Activated CD4-positive, alpha-beta T cell treated with anti-CD3 and anti-CD28 coated beads, Interleukin-2, amount 10 ng/mL, durations not matched to agents 24 days and 14 days (primary cell): ENCODE results near the gene SP1. TPM values are rescaled to one million over a fixed set of nuclear protein-coding genes. Genes with fewer than 3 reads are reported as not detected.
"Not testable (repeated sequence)": the region's sequence is repeated elsewhere in the genome, so short reads cannot be mapped to it uniquely, and the experiment has no call there.

ENCODE experiments used
- DNase-seq: peaks from one replicate; pipeline ENCODE4 v3.0.0; 2022
- H3K27ac Mint-ChIP-seq: one replicate; pipeline ENCODE4 v1.8.0; 2022; ENCODE audit warnings: mild to moderate bottlenecking, mixed read lengths
- H3K27me3 Mint-ChIP-seq: one replicate; pipeline ENCODE4 v1.8.0; 2022; ENCODE audit warnings: mixed read lengths
- H3K36me3 Mint-ChIP-seq: one replicate; pipeline ENCODE4 v1.8.0; 2022; ENCODE audit warnings: low read depth, mild to moderate bottlenecking, mixed read lengths
- H3K4me1 Mint-ChIP-seq: one replicate; pipeline ENCODE4 v1.8.0; 2021; ENCODE audit warnings: mixed read lengths
- H3K4me3 Mint-ChIP-seq: one replicate; pipeline ENCODE4 v1.8.0; 2022; ENCODE audit warnings: mild to moderate bottlenecking, moderate library complexity, mixed read lengths
- H3K9me3 Mint-ChIP-seq: one replicate; pipeline ENCODE4 v1.8.0; 2021; ENCODE audit warnings: mixed read lengths
- intact Hi-C: fragments of 100-400 bp; cut with micrococcal nuclease; formaldehyde crosslinking; loops from one replicate; pipeline ENCODE4 v1.15.1; 2023
- total RNA-seq: library from RNA; stranded (reverse); gene quantifications from 2 replicates; pipeline ENCODE4 v1.2.3, GENCODE V29; 2022

SP1 gene
- total RNA-seq, 1 donor from 2014 or later: 67.7 TPM

DNA sequence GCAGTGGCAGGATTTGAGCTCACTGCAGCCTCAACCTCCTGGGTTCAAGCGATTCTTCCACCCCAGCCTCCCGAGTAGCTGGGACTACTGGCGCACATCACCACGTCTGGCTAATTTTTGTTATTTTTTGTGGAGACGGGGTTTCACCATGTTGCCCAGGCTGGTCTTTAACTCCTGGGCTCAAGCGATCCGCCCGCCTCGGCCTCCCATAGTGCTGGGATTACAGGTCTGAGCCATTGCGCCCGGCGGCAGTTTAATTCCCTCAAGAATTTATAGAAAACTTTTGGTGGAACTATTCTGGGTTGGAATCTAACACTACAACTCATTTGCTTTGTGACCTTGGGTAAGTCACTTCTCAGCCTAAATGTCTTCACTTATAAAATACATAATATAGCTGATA is 1.8 kb upstream of the SP1 start:
- Mint-ChIP-seq H3K27me3 (no peaks in the 10 kb centered on the region), H3K4me1 (peaks cover 32% of the 10 kb centered on the region), H3K9me3 (no peaks in the 10 kb centered on the region), H3K4me3 (no peak overlapping the region), H3K36me3 (peaks cover 22% of the 10 kb centered on the region), H3K27ac (no peak overlapping the region)
- intact Hi-C loops: loop anchor here (2.0 kb wide), 1 partner anchor 123 kb away; the partner anchor contains the start of gene TARBP2
- DNase-seq: no peak

DNA sequence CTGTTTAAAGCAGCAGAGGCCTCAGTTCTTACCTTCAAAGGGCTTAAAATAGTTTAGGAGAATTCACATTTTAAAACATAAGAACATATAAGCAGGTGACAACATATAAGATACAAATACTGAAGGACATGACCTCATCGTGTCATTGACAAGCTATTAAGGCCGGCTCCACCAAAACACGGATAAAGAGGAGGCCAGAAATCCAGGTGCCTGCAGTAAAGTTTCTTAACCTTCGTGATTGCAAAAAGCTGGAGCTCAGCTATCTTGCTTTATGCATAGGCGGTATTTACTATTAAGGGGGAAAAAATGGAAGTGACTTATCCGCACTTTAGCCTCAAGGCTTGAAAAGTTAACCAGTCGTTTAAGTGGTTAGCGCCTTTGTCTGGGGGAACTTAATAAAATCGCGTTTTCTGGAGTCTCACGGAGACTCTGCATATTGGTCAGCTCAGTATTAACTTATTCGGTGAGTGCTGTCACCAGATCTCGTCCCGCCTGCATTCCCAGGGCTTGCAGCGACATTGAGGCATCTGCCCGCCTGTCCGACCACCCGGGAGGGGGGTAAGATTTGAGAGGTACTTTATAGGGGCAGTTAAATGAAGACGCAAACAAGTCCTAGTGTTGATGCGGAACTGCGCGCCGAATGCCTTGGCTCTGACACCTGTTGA is 1.1 kb upstream of the SP1 start:
- Mint-ChIP-seq H3K9me3 (no peaks in the 10 kb centered on the region), H3K4me3 (no peak overlapping the region), H3K27me3 (no peaks in the 10 kb centered on the region), H3K27ac (no peak overlapping the region), H3K36me3 (peaks cover 28% of the 10 kb centered on the region), H3K4me1 (peaks cover 34% of the 10 kb centered on the region)
- DNase-seq: peak; percentile 58
- intact Hi-C loops: loop anchor here (1.0 to 2.0 kb wide), 5 partner anchors 42 to 199 kb away; partner anchors contain the start of genes CSAD, PRR13, TARBP2 and ZNF740

DNA sequence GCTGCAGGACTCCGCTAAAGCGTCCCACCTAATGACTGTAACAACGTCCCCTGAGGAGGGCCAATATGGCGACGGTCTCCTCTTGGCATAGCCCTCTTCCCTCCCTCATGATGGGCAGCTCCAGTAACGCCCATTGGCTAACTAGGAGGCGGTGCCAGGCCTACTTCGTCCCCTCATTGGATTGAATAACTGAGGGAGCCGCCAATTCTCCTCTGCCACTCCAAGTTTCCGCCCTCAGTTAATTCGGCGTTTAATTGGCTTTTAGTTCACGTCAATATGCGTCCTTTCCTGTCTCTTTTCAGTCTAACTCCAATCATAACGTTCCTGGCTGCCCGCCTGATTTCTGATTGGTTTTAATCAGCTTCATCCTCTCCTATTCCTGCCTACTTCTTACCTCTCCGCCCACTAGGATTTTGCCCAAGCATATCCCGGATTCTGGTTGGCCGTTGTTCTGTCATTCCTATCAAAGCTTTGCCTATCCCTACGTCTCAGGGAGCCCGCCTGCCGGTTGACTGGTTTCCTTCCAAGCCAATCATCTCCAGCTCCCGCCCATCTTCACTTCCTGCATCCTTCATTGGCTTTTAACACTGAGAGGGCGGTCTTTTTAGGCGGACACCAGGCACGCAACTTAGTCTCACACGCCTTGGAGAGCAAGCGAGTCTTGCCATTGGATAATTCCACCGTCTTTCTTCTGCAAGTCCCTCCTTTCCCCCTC is 430 bp upstream of the SP1 start:
- DNase-seq: peak; percentile 100
- no peaks in the 10 kb centered on the region for H3K9me3 Mint-ChIP-seq
- no peaks in the 10 kb centered on the region for H3K27me3 Mint-ChIP-seq
- peaks cover 31% of the 10 kb centered on the region for H3K36me3 Mint-ChIP-seq
- H3K4me1 Mint-ChIP-seq: peaks cover 34% of the 10 kb centered on the region
- H3K27ac Mint-ChIP-seq: no peak overlapping the region
- intact Hi-C loops: loop anchor here (1.0 to 2.0 kb wide), 7 partner anchors 42 to 247 kb away; partner anchors contain the start of genes AAAS, ATF7, CSAD and PRR13
- H3K4me3 Mint-ChIP-seq: no peak overlapping the region

DNA sequence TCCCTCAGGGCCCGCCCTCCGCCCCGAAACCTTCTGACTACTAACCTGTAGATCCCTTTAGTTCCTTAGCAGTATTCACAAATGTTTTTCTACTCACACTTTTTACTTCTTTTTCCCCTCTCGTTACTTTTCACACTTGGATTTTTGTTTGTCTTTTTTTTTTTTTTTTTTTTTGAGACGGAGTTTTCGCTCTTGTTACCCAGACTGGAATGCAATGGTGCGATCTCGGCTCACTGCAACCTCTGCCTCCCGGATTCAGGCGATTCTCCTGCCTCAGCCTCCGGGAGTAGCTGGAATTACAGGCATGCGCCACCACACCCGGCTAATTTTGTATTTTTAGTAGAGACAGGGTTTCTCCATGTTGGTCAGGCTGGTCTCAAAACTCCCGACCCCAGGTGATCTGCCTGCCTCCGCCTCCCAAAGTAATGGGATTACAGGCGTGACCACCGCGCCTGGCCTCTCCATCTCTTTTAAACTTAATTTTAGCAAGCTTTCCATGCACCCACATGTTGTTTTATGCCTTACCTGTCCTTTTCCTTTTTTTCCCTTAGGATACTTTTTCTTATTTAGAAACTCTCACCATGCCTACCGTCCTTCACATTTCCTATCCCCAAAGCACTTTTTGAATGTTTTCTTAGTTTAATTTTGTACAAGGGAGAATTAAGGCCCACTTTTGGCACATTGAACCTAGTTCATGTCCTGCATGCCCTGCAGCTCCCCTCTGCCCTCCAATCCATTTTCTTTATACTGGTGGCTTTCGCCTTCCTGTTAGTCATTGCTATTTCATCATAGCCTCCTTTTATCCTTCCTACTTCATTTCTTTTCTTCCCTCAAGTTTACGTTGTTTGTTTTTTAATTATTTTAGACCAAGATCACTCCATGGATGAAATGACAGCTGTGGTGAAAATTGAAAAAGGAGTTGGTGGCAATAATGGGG is 1.1 kb downstream of the SP1 start:
- DNase-seq: peak; percentile 66
- Mint-ChIP-seq H3K36me3 (peaks cover 37% of the 10 kb centered on the region), H3K27ac (peak overlapping the region; percentile 91), H3K9me3 (no peaks in the 10 kb centered on the region), H3K4me1 (peaks cover 37% of the 10 kb centered on the region), H3K4me3 (peak overlapping the region; percentile 93), H3K27me3 (no peaks in the 10 kb centered on the region)
- intact Hi-C loops: loop anchor here (1.0 kb wide), 2 partner anchors 60 to 245 kb away; partner anchors contain the start of genes AAAS and ATF7

DNA sequence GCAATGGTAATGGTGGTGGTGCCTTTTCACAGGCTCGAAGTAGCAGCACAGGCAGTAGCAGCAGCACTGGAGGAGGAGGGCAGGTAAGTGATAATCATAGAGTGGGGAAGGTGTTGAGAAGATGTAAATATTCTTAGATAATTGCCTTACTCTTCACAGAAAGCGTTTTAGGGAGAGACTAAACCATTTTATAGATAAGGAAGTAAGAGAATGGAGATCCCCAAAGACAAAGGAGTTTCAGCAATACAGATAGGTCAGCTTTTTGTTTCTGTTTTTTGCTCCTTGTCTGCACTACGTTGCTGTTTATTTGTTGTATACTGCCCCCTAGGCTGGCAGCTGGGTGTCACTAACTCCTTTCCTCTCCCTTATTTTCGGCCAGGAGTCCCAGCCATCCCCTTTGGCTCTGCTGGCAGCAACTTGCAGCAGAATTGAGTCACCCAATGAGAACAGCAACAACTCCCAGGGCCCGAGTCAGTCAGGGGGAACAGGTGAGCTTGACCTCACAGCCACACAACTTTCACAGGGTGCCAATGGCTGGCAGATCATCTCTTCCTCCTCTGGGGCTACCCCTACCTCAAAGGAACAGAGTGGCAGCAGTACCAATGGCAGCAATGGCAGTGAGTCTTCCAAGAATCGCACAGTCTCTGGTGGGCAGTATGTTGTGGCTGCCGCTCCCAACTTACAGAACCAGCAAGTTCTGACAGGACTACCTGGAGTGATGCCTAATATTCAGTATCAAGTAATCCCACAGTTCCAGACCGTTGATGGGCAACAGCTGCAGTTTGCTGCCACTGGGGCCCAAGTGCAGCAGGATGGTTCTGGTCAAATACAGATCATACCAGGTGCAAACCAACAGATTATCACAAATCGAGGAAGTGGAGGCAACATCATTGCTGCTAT is 2.0 kb downstream of the SP1 start:
- peaks cover 41% of the 10 kb centered on the region for H3K36me3 Mint-ChIP-seq
- H3K4me3 Mint-ChIP-seq: peak overlapping the region; percentile 93
- H3K9me3 Mint-ChIP-seq: no peaks in the 10 kb centered on the region
- DNase-seq: peak; percentile 87
- H3K27ac Mint-ChIP-seq: peak overlapping the region; percentile 91
- peaks cover 42% of the 10 kb centered on the region for H3K4me1 Mint-ChIP-seq
- no peaks in the 10 kb centered on the region for H3K27me3 Mint-ChIP-seq
- intact Hi-C loops: loop anchor here (1.0 kb wide), 1 partner anchor 30 kb away; no protein-coding TSS in a partner anchor

DNA sequence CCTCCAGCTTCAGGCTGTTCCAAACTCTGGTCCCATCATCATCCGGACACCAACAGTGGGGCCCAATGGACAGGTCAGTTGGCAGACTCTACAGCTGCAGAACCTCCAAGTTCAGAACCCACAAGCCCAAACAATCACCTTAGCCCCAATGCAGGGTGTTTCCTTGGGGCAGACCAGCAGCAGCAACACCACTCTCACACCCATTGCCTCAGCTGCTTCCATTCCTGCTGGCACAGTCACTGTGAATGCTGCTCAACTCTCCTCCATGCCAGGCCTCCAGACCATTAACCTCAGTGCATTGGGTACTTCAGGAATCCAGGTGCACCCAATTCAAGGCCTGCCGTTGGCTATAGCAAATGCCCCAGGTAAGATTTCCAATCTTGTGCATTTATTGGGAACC is 3.3 kb downstream of the SP1 start:
- H3K36me3 Mint-ChIP-seq: peaks cover 49% of the 10 kb centered on the region
- H3K27ac Mint-ChIP-seq: peak overlapping the region; percentile 67
- no peaks in the 10 kb centered on the region for H3K27me3 Mint-ChIP-seq
- no peaks in the 10 kb centered on the region for H3K9me3 Mint-ChIP-seq
- no peak for DNase-seq
- H3K4me1 Mint-ChIP-seq: peaks cover 49% of the 10 kb centered on the region
- intact Hi-C loops: no loop called here
- H3K4me3 Mint-ChIP-seq: peak overlapping the region; percentile 65

DNA sequence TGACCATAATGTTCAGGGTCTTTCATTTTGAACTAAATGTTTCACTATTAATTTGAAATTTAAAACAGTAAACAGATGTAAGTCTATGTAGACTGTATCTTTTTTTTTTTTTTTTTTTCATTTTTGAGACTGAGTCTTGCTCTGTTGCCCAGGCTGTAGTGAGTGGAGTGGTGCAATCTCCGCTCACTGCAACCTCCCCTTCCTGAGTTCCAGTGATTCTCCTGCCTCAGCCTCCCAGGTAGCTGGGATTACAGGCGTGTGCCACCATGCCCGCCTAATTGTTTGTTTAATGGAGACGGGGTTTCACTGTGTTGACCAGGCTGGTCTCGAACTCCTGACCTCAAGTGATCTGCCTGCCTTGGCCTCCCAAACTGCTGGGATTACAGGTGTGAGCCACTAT is 6.4 kb downstream of the SP1 start:
- peaks cover 62% of the 10 kb centered on the region for H3K36me3 Mint-ChIP-seq
- peak overlapping the region; percentile 72 for H3K27ac Mint-ChIP-seq
- H3K9me3 Mint-ChIP-seq, intact Hi-C loops, DNase-seq, H3K27me3 Mint-ChIP-seq: not testable (repeated sequence)
- H3K4me1 Mint-ChIP-seq: peaks cover 67% of the 10 kb centered on the region
- H3K4me3 Mint-ChIP-seq: peak overlapping the region; percentile 68

DNA sequence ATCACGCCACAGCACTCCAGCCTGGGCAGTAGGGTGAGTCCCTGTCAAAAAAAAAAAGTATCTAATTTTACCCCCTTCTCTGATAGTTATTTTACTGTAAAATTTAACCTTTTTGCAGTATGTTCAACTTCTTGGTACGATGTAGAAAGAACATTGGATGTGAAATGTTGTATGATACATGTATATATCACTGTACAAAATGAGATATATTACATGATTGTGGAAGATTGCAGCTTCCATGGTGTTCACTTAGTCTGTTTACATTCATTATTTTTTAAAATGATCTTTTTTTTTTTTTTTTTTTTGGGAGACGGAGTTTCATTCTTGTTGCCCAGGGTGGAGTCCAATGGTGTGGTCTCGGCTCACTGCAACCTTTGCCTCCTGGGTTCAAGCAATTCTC is 9.0 kb downstream of the SP1 start:
- Mint-ChIP-seq H3K4me3 (peak overlapping the region; percentile 38), H3K27me3 (no peaks in the 10 kb centered on the region), H3K4me1 (peaks cover 44% of the 10 kb centered on the region), H3K9me3 (no peaks in the 10 kb centered on the region), H3K27ac (no peak overlapping the region), H3K36me3 (peaks cover 46% of the 10 kb centered on the region)
- intact Hi-C loops: no loop called here
- DNase-seq: no peak

DNA sequence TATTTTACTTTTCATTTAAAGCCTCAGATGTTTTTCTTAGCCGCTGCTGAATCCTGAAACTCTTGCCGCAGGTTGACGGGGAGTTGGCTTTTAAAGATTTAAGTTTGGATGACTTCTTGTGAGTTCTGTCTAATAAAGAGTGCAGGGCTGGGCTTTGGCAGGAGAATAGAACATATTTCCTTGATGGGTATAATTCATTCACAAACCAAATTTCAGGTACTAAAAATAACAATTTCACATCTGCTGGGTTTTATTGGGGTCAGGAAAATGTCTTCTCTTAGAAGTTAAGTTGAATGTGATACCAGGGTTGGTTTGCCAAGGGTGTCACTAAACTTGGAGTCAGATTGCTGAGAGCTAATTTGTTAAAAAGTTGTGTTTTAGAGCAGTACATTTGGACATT is 9.7 kb downstream of the SP1 start:
- intact Hi-C loops: no loop called here
- peaks cover 41% of the 10 kb centered on the region for H3K4me1 Mint-ChIP-seq
- H3K36me3 Mint-ChIP-seq: peaks cover 42% of the 10 kb centered on the region

DNA sequence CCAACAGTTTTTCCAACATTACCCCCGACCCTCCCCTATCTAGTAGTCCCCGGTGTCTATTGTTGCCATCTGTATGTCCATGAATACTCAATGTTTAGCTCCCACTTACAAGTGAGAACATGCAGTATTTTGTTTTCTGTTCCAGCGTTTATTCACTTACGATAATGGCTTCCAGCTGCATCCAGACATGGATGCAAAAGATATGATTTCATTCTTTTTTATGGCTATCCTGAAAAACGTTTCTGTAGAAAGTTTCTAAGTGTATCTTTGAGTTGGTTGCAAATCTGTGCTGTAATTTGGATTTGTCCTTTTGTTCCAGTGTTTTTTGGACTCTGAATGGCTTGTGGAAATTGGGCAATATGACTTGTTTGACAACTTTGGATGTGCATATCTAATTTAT is 11.7 kb downstream of the SP1 start:
- Mint-ChIP-seq H3K36me3 (peaks cover 36% of the 10 kb centered on the region), H3K4me1 (peaks cover 34% of the 10 kb centered on the region), H3K27me3 (no peaks in the 10 kb centered on the region), H3K9me3 (no peaks in the 10 kb centered on the region), H3K4me3 (no peak overlapping the region), H3K27ac (no peak overlapping the region)
- no peak for DNase-seq
- intact Hi-C loops: no loop called here

More for the DNA sequence above, 9.7 kb downstream of the SP1 start:
- Mint-ChIP-seq H3K27ac (no peak overlapping the region), H3K9me3 (no peaks in the 10 kb centered on the region), H3K27me3 (no peaks in the 10 kb centered on the region), H3K4me3 (peak overlapping the region; percentile 53)
- DNase-seq: no peak

DNA sequence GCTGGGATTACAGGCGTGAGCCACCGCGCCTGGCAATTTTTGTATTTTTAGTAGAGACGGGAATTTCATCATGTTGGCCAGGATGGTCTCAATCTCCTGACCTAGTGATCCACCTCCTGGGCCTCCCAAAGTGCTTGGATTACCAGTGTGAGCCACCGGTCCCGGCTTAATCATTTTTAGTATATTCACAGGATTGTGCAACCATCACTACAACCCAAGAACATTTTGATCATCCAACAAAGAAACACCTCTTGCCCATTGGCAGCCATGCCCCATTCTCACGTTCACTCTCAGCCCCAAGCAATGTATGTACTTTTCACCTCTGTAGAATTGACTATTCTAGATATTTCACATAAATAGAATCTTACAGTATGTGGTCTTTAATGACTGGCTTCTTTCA is 19.9 kb downstream of the SP1 start:
- Mint-ChIP-seq H3K27ac (no peak overlapping the region), H3K36me3 (peaks cover 27% of the 10 kb centered on the region), H3K9me3 (no peaks in the 10 kb centered on the region), H3K27me3 (no peaks in the 10 kb centered on the region), H3K4me3 (no peak overlapping the region), H3K4me1 (peaks cover 6% of the 10 kb centered on the region)
- DNase-seq: no peak
- intact Hi-C loops: no loop called here

DNA sequence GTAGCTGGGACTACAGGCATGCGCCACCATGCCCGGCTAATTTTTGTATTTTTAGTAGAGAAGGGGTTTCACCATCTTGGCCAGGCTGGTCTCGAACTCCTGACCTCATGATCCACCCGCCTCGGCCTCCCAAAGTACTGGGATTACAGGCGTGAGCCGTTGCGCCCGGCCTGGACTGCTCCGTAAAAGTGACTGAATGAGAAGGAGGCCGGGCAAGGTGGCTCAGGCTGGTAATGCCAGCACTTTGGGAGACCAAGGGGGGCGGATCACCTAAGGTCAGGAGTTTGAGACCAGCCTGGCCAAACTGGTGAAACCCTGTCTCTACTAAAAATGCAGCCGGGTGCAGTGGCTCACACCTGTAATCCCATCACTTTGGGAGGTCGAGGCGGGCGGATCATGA is 22.4 kb downstream of the SP1 start:
- not testable (repeated sequence) for DNase-seq
- peaks cover 32% of the 10 kb centered on the region for H3K36me3 Mint-ChIP-seq

DNA sequence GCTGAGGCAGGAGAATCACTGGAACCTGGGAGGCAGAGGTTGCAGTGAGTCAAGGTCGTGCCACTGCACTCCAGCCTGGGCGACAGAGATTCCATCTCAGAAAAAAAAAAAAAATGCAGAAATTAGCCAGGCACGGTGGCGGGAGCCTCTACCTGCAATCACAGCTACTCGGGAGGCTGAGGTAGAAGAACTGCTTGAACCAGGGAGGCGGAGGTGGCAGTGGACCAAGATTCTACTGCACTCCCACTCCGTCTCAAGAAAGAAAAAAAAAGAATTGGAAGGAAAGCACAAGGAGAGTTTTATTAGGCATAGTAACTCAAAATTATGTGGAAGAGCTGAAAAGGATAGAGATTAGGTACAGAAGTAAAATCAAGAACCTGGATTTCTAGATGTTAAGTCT is 22.9 kb downstream of the SP1 start:
- H3K9me3 Mint-ChIP-seq: no peaks in the 10 kb centered on the region
- H3K27ac Mint-ChIP-seq: no peak overlapping the region
- no peak overlapping the region for H3K4me3 Mint-ChIP-seq
- H3K4me1 Mint-ChIP-seq: peaks cover 4% of the 10 kb centered on the region
- DNase-seq: no peak
- peaks cover 30% of the 10 kb centered on the region for H3K36me3 Mint-ChIP-seq
- H3K27me3 Mint-ChIP-seq: no peaks in the 10 kb centered on the region
- intact Hi-C loops: no loop called here

More for the DNA sequence above, 22.4 kb downstream of the SP1 start:
- H3K4me3 Mint-ChIP-seq, H3K4me1 Mint-ChIP-seq, H3K9me3 Mint-ChIP-seq, H3K27ac Mint-ChIP-seq, H3K27me3 Mint-ChIP-seq, intact Hi-C loops: not testable (repeated sequence)
